ENCODE data around the gene SURF1.

Gene SURF1

GRCh38 chr9:133356391-133357091, at the start of gene SURF1, which contains the start of gene SURF2:
Gene SURF1 (minus strand): TSS chr9:133356487. CDS start chr9:133356453, 34 bp downstream.
Gene SURF2 (plus strand): TSS chr9:133356550. CDS start chr9:133356593, 43 bp downstream.
- H3K4me3 ChIP-seq (ENCODE audit: control insufficient read depth, low read depth, low read length): peak within 1 kb of the TSS; percentile 84
- no peak for TF ChIP-seq CTCF (IDR thresholded peaks at IDR 0.05; ENCODE audit: control insufficient read depth, insufficient read depth, low read depth, low read length, missing control alignments)
- DNase-seq (ENCODE audit: low read depth): no peak

- H3K4me3 ChIP-seq (ENCODE audit: control insufficient read depth, low read depth, low read length): no peak overlapping the region
- no peak for TF ChIP-seq CTCF (IDR thresholded peaks at IDR 0.05; ENCODE audit: control insufficient read depth, insufficient read depth, low read depth, low read length, missing control alignments)
- no peak for DNase-seq (ENCODE audit: low read depth)
These were observed 49.5 kb upstream of the SURF1 start for GRCh38 chr9:133405508-133406438.

GRCh38 chr9:133404454-133405002, 48.2 kb upstream of the SURF1 start:
- no peak for DNase-seq (ENCODE audit: low read depth)
- no peak for TF ChIP-seq CTCF (IDR thresholded peaks at IDR 0.05; ENCODE audit: control insufficient read depth, insufficient read depth, low read depth, low read length, missing control alignments)
- no peak overlapping the region for H3K4me3 ChIP-seq (ENCODE audit: control insufficient read depth, low read depth, low read length)

GRCh38 chr9:133403766-133404453, 47.6 kb upstream of the SURF1 start:
- no peak for DNase-seq (ENCODE audit: low read depth)
- TF ChIP-seq CTCF (IDR thresholded peaks at IDR 0.05; ENCODE audit: control insufficient read depth, insufficient read depth, low read depth, low read length, missing control alignments): peak; percentile 52
- no peak overlapping the region for H3K4me3 ChIP-seq (ENCODE audit: control insufficient read depth, low read depth, low read length)

- DNase-seq (ENCODE audit: low read depth): no peak
- TF ChIP-seq CTCF (IDR thresholded peaks at IDR 0.05; ENCODE audit: control insufficient read depth, insufficient read depth, low read depth, low read length, missing control alignments): no peak
- no peak overlapping the region for H3K4me3 ChIP-seq (ENCODE audit: control insufficient read depth, low read depth, low read length)
These were observed 46.4 kb upstream of the SURF1 start for GRCh38 chr9:133402689-133403088.

GRCh38 chr9:133401588-133401987, 45.3 kb upstream of the SURF1 start:
- no peak overlapping the region for H3K4me3 ChIP-seq (ENCODE audit: control insufficient read depth, low read depth, low read length)
- DNase-seq (ENCODE audit: low read depth): no peak
- no peak for TF ChIP-seq CTCF (IDR thresholded peaks at IDR 0.05; ENCODE audit: control insufficient read depth, insufficient read depth, low read depth, low read length, missing control alignments)
